Body of pancreas (tissue), 4 donors: ENCODE measurements around the gene ELL3. TPM values are rescaled to one million over a fixed set of nuclear protein-coding genes. Genes with fewer than 3 reads are reported as not detected.

Experiments
- ATAC-seq: fragments of 150-250 bp; one replicate; pipeline ENCODE4 v1.9.1; 2016
- DNase-seq, 4 donors: peaks; one replicate each; pipeline ENCODE4 v3.0.0-alpha.2; 2019
- H3K27ac ChIP-seq, 4 donors: fragments of 200-600 bp; sonication (generic); 1 replicate in 3 of 4; 2 replicates in 1 of 4; pipeline versions ENCODE4 v1.5.1 to v1.6.1; 2016 to 2019; ENCODE audit warnings: mild to moderate bottlenecking in 1 of 4, mixed read lengths in 1 of 4, moderate library complexity in 1 of 4
- H3K27me3 ChIP-seq, 2 donors: fragments of 200-600 bp; sonication (generic); one replicate each; pipeline ENCODE4 v1.6.0; 2016; ENCODE audit warnings: mild to moderate bottlenecking in 1 of 2
- H3K36me3 ChIP-seq, 2 donors: fragments of 200-600 bp; sonication (generic); replicated peaks in 1 of 2; 2 replicates each; pipeline ENCODE4 v1.5.1; 2016; ENCODE audit warnings: low read depth in 2 of 2; ENCODE audit not compliant: insufficient read depth in 1 of 2
- H3K4me1 ChIP-seq: fragments of 200-600 bp; sonication (generic); one replicate; pipeline ENCODE4 v1.6.0; 2016
- H3K4me3 ChIP-seq, 2 donors: fragments of 200-600 bp; sonication (generic); 1 replicate in 1 of 2; 2 replicates in 1 of 2; pipeline ENCODE4 v1.5.1; 2016 to 2019
- H3K9me3 ChIP-seq, 3 donors: fragments of 200-600 bp; sonication (generic); 1 replicate in 2 of 3; 2 replicates in 1 of 3; pipeline ENCODE4 v1.5.1; 2016
- POLR2A ChIP-seq, 3 donors: fragments of 450-650 bp; IDR thresholded peaks; one replicate each; pipeline ENCODE4 v1.6.1; 2016; ENCODE audit warnings: antibody characterized with exemption in 3 of 3, mild to moderate bottlenecking in 2 of 3
- WGBS, 2 donors: methylation state at CpG; one replicate each; pipeline ENCODE4 v1.1.5; 2017; 5-methylcytosine and 5-hydroxymethylcytosine counted together
- intact Hi-C: fragments of 100-400 bp; cut with DNase I; formaldehyde crosslinking; loops from one replicate; pipeline ENCODE4 v1.15.1; 2023
- total RNA-seq, 2 donors: library from RNA; depleted of rRNA; stranded (reverse); fragments of >200 nt; gene quantifications; one replicate each; pipeline ENCODE4 v1.1.0, GENCODE V29; 2016
- TF ChIP-seq, protein P1 (sequence below), 7 experiments: fragments of 450-650 bp in 4 of 7; fragments of 200-600 bp in 3 of 7; sonication (generic) in 3 of 7; IDR thresholded peaks; one replicate each; pipeline ENCODE4 v1.5.1; 2016 to 2019; ENCODE audit warnings: antibody characterized with exemption in 7 of 7

The ELL3 gene
- total RNA-seq, 2 donors from 2014 or later, result 4.9 to 29.1 TPM

DNA sequence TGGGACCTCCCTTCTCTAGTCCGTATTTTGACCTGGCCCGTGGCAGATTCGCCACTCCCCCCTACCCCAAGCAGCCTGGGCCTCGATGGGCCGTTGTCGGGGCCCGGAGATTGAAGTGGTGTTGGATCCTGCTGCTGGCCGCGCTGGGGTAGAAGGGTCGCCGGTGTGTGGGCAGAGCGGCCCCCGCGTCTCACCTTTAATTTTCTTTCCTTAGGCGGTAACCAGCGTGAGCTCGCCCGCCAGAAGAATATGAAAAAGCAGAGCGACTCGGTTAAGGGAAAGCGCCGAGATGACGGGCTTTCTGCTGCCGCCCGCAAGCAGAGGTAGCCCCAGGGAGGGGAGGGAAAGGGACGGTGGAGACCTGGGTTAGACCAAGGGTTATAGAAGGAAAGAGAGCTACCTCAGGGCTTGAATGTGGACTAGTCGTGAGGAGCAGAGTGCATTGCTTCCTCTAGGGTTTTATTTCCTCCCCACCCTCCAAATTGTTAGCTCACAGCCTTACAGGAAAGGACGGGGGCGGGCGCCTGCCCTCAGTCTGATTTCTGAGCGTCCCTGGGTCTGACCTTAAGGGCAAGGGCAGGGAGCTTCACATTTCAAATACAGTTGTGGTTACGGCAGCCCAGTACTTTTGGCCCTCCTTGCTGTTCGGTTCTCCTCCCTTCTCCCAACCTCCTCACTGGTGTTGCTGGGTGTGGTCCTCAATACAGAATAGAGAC, 16.2 kb upstream of the ELL3 start:
- Histone ChIP-seq H3K27ac (peak overlapping the region; percentile 95 to 99 (median 98)), H3K27me3 (no peaks in the 10 kb centered on the region), H3K4me3 (peak overlapping the region; percentile 52 to 91), H3K4me1 (peaks cover 62% of the 10 kb centered on the region), H3K9me3 (no peaks in the 10 kb centered on the region), H3K36me3 (peaks cover 3 to 7% of the 10 kb centered on the region in 2 donors)
- 0 to 1% methylated on average over 24 to 33 of the region's 33 CpGs for WGBS, 2 donors
- TF ChIP-seq, protein P1, sequence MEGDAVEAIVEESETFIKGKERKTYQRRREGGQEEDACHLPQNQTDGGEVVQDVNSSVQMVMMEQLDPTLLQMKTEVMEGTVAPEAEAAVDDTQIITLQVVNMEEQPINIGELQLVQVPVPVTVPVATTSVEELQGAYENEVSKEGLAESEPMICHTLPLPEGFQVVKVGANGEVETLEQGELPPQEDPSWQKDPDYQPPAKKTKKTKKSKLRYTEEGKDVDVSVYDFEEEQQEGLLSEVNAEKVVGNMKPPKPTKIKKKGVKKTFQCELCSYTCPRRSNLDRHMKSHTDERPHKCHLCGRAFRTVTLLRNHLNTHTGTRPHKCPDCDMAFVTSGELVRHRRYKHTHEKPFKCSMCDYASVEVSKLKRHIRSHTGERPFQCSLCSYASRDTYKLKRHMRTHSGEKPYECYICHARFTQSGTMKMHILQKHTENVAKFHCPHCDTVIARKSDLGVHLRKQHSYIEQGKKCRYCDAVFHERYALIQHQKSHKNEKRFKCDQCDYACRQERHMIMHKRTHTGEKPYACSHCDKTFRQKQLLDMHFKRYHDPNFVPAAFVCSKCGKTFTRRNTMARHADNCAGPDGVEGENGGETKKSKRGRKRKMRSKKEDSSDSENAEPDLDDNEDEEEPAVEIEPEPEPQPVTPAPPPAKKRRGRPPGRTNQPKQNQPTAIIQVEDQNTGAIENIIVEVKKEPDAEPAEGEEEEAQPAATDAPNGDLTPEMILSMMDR (IDR thresholded peaks at IDR 0.05), result peak in 3 of 7 experiments; percentile 2 to 18 (median 11)
- peak in 1 of 3 donors; percentile 15 for TF ChIP-seq POLR2A (IDR thresholded peaks at IDR 0.05)
- DNase-seq (peak; percentile 30 to 46 (median 38)), ATAC-seq (peak; percentile 1)
- intact Hi-C loops, result no loop called here

DNA sequence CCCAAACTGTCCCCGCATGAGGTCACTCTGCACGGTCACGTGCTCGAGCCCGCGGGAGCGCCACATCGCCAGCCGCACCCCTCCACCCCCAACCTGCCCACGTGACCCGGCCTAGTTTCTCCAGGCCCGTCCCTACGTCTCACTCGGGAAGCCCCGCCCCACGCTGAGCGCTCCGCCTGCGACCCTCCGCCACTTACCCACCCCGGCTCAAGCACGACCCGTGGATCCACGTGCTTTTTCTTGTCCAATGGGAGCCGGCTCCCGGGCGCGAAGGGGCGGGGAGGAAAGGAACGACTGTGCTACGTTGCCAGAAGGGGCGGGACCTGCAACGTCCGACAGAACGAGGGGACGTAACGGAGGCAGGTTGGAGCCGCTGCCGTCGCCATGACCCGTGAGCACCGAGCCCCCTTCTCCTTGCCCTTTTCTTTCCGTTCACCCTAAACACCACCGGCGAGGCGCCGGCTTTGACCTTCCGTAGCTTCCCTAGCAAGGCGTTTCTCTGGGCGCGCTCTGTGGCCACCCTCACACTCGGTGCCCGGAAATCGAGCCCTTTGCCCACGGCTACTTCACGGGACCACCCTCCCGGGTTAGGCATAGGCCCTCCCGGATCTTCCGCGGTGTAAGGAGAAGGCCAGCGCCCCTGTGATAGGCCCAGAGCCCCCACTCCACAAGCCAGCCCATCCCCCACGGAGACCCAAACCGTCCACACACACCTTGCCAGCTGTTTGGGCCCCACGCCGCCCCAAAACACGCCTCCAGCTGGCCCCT, 15.4 kb upstream of the ELL3 start, which contains the start of gene SERF2:
Gene SERF2 (plus strand): TSS at position 328 of the 768 bp plus-strand sequence. CDS start 57 bp downstream, at position 385.
- intact Hi-C loops, result no loop called here

DNA sequence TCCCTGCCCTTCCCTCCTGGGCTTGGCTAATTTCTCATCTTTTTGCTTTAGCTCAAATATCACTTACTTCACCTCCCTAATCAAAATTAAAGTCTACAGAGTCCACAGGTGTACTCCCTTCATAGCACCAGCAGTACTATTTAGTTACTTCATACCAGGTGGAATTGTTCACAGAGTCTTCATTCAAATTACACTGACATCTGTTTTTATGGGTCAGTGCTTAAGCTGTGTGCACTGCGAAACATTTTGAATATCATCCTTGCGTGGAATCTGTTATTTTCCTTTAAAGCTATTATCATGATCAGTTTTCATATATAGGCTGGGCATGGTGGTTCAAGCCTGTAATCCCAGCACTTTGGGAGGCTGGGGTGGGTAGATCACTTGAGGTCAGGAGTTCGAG, 12.6 kb upstream of the ELL3 start:
- DNase-seq (no peak), ATAC-seq (peak; percentile 8)
- H3K4me1 ChIP-seq, result peaks cover 38% of the 10 kb centered on the region
- H3K27ac ChIP-seq, result peak overlapping the region in 3 of 4 donors; percentile 65 to 86 (median 72)
- H3K36me3 ChIP-seq, result peaks cover 0 to 5% of the 10 kb centered on the region in 2 donors
- intact Hi-C loops, result no loop called here
- WGBS, 2 donors, result 55 to 71% methylated on average over 3 of the region's 3 CpGs
- no peak overlapping the region for H3K4me3 ChIP-seq
- H3K27me3 ChIP-seq, result no peaks in the 10 kb centered on the region
- TF ChIP-seq POLR2A (IDR thresholded peaks at IDR 0.05), result no peak
- TF ChIP-seq, protein P1 (IDR thresholded peaks at IDR 0.05), result no peak
- H3K9me3 ChIP-seq, result no peaks in the 10 kb centered on the region

More for the DNA sequence above, 15.4 kb upstream of the ELL3 start, which contains the start of gene SERF2:
- TF ChIP-seq, protein P1 (IDR thresholded peaks at IDR 0.05), result peak in 1 of 7 experiments; percentile 1
- peak; percentile 99 to 100 (median 99) for TF ChIP-seq POLR2A (IDR thresholded peaks at IDR 0.05)
- peak; percentile 100 for DNase-seq
- Histone ChIP-seq H3K27ac (peak within 1 kb of the TSS; percentile 95 to 99 (median 98)), H3K36me3 (peaks cover 3 to 7% of the 10 kb centered on the region in 2 donors), H3K9me3 (no peaks in the 10 kb centered on the region), H3K27me3 (no peaks in the 10 kb centered on the region), H3K4me1 (peaks cover 54% of the 10 kb centered on the region), H3K4me3 (peak within 1 kb of the TSS; percentile 52 to 91)
- peak; percentile 92 for ATAC-seq
- WGBS, 2 donors, result 0 to 1% methylated on average over 14 to 66 of the region's 66 CpGs

DNA sequence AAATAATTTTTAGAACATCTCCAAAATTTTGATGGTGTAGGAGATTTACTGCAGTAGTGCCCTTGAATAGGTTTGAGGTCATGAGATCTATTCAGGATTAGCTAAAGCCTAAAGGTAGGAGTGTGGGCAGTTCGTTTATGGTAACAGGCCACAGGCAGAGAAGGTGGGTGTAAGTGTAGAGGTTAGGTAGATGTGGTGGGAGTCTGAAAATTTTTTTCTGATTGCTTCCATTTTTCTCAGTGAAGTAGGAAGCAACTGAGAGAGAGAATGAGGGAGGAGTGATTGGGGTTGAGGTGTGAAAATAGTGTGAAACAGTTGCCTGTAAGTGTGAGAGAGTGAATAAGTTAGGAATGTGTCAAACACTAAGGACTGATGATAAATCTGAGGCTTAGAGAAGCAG, 2.2 kb upstream of the ELL3 start:
- no peaks in the 10 kb centered on the region for H3K36me3 ChIP-seq
- H3K27me3 ChIP-seq, result no peaks in the 10 kb centered on the region
- H3K4me3 ChIP-seq, result no peak overlapping the region
- no peak for ATAC-seq
- H3K9me3 ChIP-seq, result no peaks in the 10 kb centered on the region
- intact Hi-C loops, result no loop called here
- DNase-seq, result no peak
- TF ChIP-seq, protein P1 (IDR thresholded peaks at IDR 0.05), result no peak
- no peak for TF ChIP-seq POLR2A (IDR thresholded peaks at IDR 0.05)
- H3K27ac ChIP-seq, result no peak overlapping the region
- peaks cover 25% of the 10 kb centered on the region for H3K4me1 ChIP-seq
- WGBS, 2 donors, result 85 to 86% methylated on average over 1 of the region's 1 CpG
